HEK293 (cell line): ENCODE measurements around the gene TMEM202.

Experiments used
- CTCF ChIA-PET: fragments of 350-600 bp; formaldehyde crosslinking; extraction: SDS; loops from one replicate; lab custom pipeline; 2021; ENCODE audit warnings: antibody characterized with exemption; lab: Yijun Ruan, JAX
- POLR2A ChIA-PET: fragments of 300-600 bp; formaldehyde crosslinking; extraction: SDS; loops from one replicate; lab custom pipeline; 2020; ENCODE audit warnings: antibody characterized with exemption, inconsistent platforms; lab: Yijun Ruan, JAX
- H3K27ac ChIP-seq: fragments of 200-500 bp; sonication (Bioruptor generic); 2 replicates; pipeline ENCODE4 v1.5.1; 2014; ENCODE audit warnings: low read depth, low read length, control low read depth, inconsistent platforms; ENCODE audit errors: extremely low read depth
- H3K36me3 ChIP-seq, 2 experiments: fragments of 200-500 bp in 1 of 2; sonication (Bioruptor generic) in 1 of 2; 1 replicate in 1 of 2; 2 replicates in 1 of 2; pipeline ENCODE4 v1.5.1; 2014 to 2017; ENCODE audit warnings: inconsistent platforms in 2 of 2, low read length in 2 of 2; ENCODE audit not compliant: control insufficient read depth in 2 of 2, insufficient read depth in 1 of 2
- H3K4me1 ChIP-seq: fragments of 200-500 bp; sonication (Bioruptor generic); 2 replicates; pipeline ENCODE4 v1.5.1; 2014; ENCODE audit warnings: mild to moderate bottlenecking, low read length, inconsistent platforms; ENCODE audit not compliant: control insufficient read depth, insufficient read depth
- H3K4me3 ChIP-seq: 2 replicates; pipeline ENCODE4 v1.5.1; 2011; ENCODE audit warnings: low read depth, mild to moderate bottlenecking, control low read depth, low read length, moderate library complexity
- H3K9me3 ChIP-seq: fragments of 200-500 bp; sonication (Bioruptor generic); 2 replicates; pipeline ENCODE4 v1.5.1; 2014; ENCODE audit warnings: low read depth, low read length, inconsistent platforms; ENCODE audit not compliant: control insufficient read depth, insufficient read depth
- BCL11A ChIP-seq: fragments of 450-650 bp; formaldehyde crosslinking; IDR thresholded peaks from 2 replicates; pipeline ENCODE4 v1.5.1; 2016; ENCODE audit warnings: low read depth, missing biosample characterization, missing genetic modification characterization
- GLI2 ChIP-seq: fragments of 450-650 bp; formaldehyde crosslinking; IDR thresholded peaks from 2 replicates; pipeline ENCODE4; 2017; ENCODE audit warnings: missing biosample characterization, missing genetic modification characterization, low read depth, borderline replicate concordance
- HOXD13 ChIP-seq: sonication (generic); formaldehyde crosslinking; IDR thresholded peaks from 2 replicates; pipeline ENCODE4 v1.8.0; 2022; ENCODE audit warnings: missing genetic modification reagents, borderline replicate concordance
- INSM2 ChIP-seq: fragments of 450-650 bp; formaldehyde crosslinking; IDR thresholded peaks from 2 replicates; pipeline ENCODE4 v1.5.1; 2016; ENCODE audit warnings: missing biosample characterization, missing genetic modification characterization
- PATZ1 ChIP-seq: fragments of 450-650 bp; formaldehyde crosslinking; IDR thresholded peaks from 2 replicates; pipeline ENCODE4 v1.5.1; 2016; ENCODE audit warnings: missing biosample characterization, missing genetic modification characterization
- PRDM6 ChIP-seq: fragments of 450-650 bp; formaldehyde crosslinking; IDR thresholded peaks from 2 replicates; pipeline ENCODE4 v1.5.1; 2017; ENCODE audit warnings: missing biosample characterization, missing genetic modification characterization
- SCRT1 ChIP-seq: fragments of 450-650 bp; formaldehyde crosslinking; IDR thresholded peaks from 2 replicates; pipeline ENCODE4 v1.5.1; 2016; ENCODE audit warnings: missing biosample characterization, missing genetic modification characterization, borderline replicate concordance
- SCRT2 ChIP-seq: fragments of 450-650 bp; formaldehyde crosslinking; IDR thresholded peaks from 2 replicates; pipeline ENCODE4 v1.5.1; 2016; ENCODE audit warnings: missing biosample characterization, missing genetic modification characterization
- WT1 ChIP-seq: fragments of 450-650 bp; formaldehyde crosslinking; IDR thresholded peaks from 2 replicates; pipeline ENCODE4 v1.5.1; 2016; ENCODE audit warnings: missing biosample characterization, missing genetic modification characterization
- ZBTB21 ChIP-seq: fragments of 450-650 bp; formaldehyde crosslinking; IDR thresholded peaks from 2 replicates; pipeline ENCODE4 v1.5.1; 2017; ENCODE audit warnings: missing biosample characterization, missing genetic modification characterization
- ZNF133 ChIP-seq: fragments of 450-650 bp; formaldehyde crosslinking; IDR thresholded peaks from 2 replicates; pipeline ENCODE4 v1.5.1; 2016; ENCODE audit warnings: missing biosample characterization, missing genetic modification characterization
- ZNF223 ChIP-seq: fragments of 450-650 bp; formaldehyde crosslinking; IDR thresholded peaks from 2 replicates; pipeline ENCODE4 v1.5.1; 2016; ENCODE audit warnings: missing biosample characterization, missing genetic modification characterization
- ZNF24 ChIP-seq: fragments of 450-650 bp; formaldehyde crosslinking; IDR thresholded peaks from 2 replicates; pipeline ENCODE4 v1.5.1; 2016; ENCODE audit warnings: missing biosample characterization, missing genetic modification characterization
- ZNF248 ChIP-seq: fragments of 450-650 bp; formaldehyde crosslinking; IDR thresholded peaks from 2 replicates; pipeline ENCODE4 v1.5.1; 2017; ENCODE audit warnings: missing biosample characterization, missing genetic modification characterization
- ZNF266 ChIP-seq: fragments of 450-650 bp; formaldehyde crosslinking; IDR thresholded peaks from 2 replicates; pipeline ENCODE4 v1.5.1; 2016; ENCODE audit warnings: missing biosample characterization, missing genetic modification characterization, low read depth
- ZNF324 ChIP-seq: fragments of 450-650 bp; formaldehyde crosslinking; IDR thresholded peaks from 2 replicates; pipeline ENCODE4 v1.5.1; 2016; ENCODE audit warnings: missing biosample characterization, missing genetic modification characterization
- ZNF404 ChIP-seq: fragments of 450-650 bp; formaldehyde crosslinking; IDR thresholded peaks from 2 replicates; pipeline ENCODE4 v1.5.1; 2017; ENCODE audit warnings: missing biosample characterization, missing genetic modification characterization
- ZNF501 ChIP-seq: fragments of 450-650 bp; formaldehyde crosslinking; IDR thresholded peaks from 2 replicates; pipeline ENCODE4 v1.5.1; 2016; ENCODE audit warnings: missing biosample characterization, missing genetic modification characterization
- ZNF513 ChIP-seq: fragments of 450-650 bp; IDR thresholded peaks from 2 replicates; pipeline ENCODE4 v1.5.1; 2018; ENCODE audit warnings: missing biosample characterization, missing genetic modification characterization
- ZNF555 ChIP-seq: fragments of 450-650 bp; formaldehyde crosslinking; conservative IDR thresholded peaks from 2 replicates; pipeline ENCODE4 v1.5.1; 2017; ENCODE audit warnings: missing biosample characterization, mild to moderate bottlenecking, missing genetic modification characterization, inconsistent platforms
- ZNF558 ChIP-seq: fragments of 450-650 bp; formaldehyde crosslinking; IDR thresholded peaks from 2 replicates; pipeline ENCODE4 v1.5.1; 2016; ENCODE audit warnings: missing biosample characterization, missing genetic modification characterization
- ZNF561 ChIP-seq: fragments of 450-650 bp; IDR thresholded peaks from 2 replicates; pipeline ENCODE4 v1.5.1; 2018; ENCODE audit warnings: missing biosample characterization, missing genetic modification characterization, borderline replicate concordance
- ZNF654 ChIP-seq: fragments of 450-650 bp; formaldehyde crosslinking; IDR thresholded peaks from 2 replicates; pipeline ENCODE4 v1.5.1; 2016; ENCODE audit warnings: low read depth, missing biosample characterization, missing genetic modification characterization
- ZNF701 ChIP-seq: fragments of 450-650 bp; formaldehyde crosslinking; IDR thresholded peaks from 2 replicates; pipeline ENCODE4 v1.5.1; 2016; ENCODE audit warnings: missing biosample characterization, missing genetic modification characterization
- ZNF707 ChIP-seq: fragments of 450-650 bp; formaldehyde crosslinking; IDR thresholded peaks from 2 replicates; pipeline ENCODE4 v1.5.1; 2016; ENCODE audit warnings: missing biosample characterization, missing genetic modification characterization
- ZNF76 ChIP-seq: fragments of 450-650 bp; formaldehyde crosslinking; IDR thresholded peaks from 2 replicates; pipeline ENCODE4; 2016; ENCODE audit warnings: low read depth, missing biosample characterization, missing genetic modification characterization, borderline replicate concordance
- ZSCAN4 ChIP-seq: fragments of 450-650 bp; formaldehyde crosslinking; IDR thresholded peaks from 2 replicates; pipeline ENCODE4 v1.5.1; 2017; ENCODE audit warnings: missing biosample characterization, missing genetic modification characterization

The TMEM202 gene

GRCh38 chr15:72398648-72399047 is 543 bp downstream of the TMEM202 start:
- no peak overlapping the region for H3K4me3 ChIP-seq
- H3K9me3 ChIP-seq = no peaks in the 10 kb centered on the region
- TF ChIP-seq SCRT2 (tag by site-specific recombination) (no peak), ZNF707 (tag by site-specific recombination) (no peak), ZNF223 (no peak), SCRT1 (tag by site-specific recombination) (no peak), INSM2 (no peak), BCL11A (tag by site-specific recombination) (no peak), ZBTB21 (tag by site-specific recombination) (no peak)
- POLR2A ChIA-PET = no interaction called here
- H3K4me1 ChIP-seq = peaks cover 2% of the 10 kb centered on the region; the same call in 1 of the 2 replicates
- no peaks in the 10 kb centered on the region for H3K36me3 ChIP-seq
- CTCF ChIA-PET = no interaction called here
- H3K27ac ChIP-seq = no peak overlapping the region

- ChIA-PET POLR2A (no interaction called here), CTCF (interaction anchor here (0.7 kb wide), 1 partner anchor 353 kb away, joined by 3 read pairs; no protein-coding TSS in a partner anchor)
Observed at GRCh38 chr15:72402726-72403125, 4.6 kb downstream of the TMEM202 start.

GRCh38 chr15:72404356-72404755 is 6.3 kb downstream of the TMEM202 start:
- Histone ChIP-seq H3K4me3 (no peak overlapping the region), H3K4me1 (peaks cover 2% of the 10 kb centered on the region; the same call in 1 of the 2 replicates), H3K9me3 (no peaks in the 10 kb centered on the region), H3K27ac (no peak overlapping the region), H3K36me3 (no peaks in the 10 kb centered on the region)
- POLR2A ChIA-PET = interaction anchor here (1.4 kb wide), 1 partner anchor 29 kb away, joined by 5 read pairs; the partner anchor contains the start of gene HEXA
- CTCF ChIA-PET = interaction anchor here (0.7 to 1.0 kb wide), 4 partner anchors 11 to 139 kb away, joined by 3 to 4 read pairs (median 4); no protein-coding TSS in a partner anchor
- no peak for TF ChIP-seq ZNF513 (tag by site-specific recombination)
- no peak for TF ChIP-seq ZNF248 (tag by site-specific recombination)
- TF ChIP-seq ZSCAN4 (tag by site-specific recombination) = no peak
- no peak for TF ChIP-seq ZNF324
- TF ChIP-seq ZNF404 (tag by site-specific recombination) = no peak
- no peak for TF ChIP-seq PATZ1
- no peak for TF ChIP-seq GLI2 (tag by site-specific recombination)
- TF ChIP-seq WT1 = no peak
- no peak for TF ChIP-seq ZNF555
- TF ChIP-seq ZNF701 (tag by site-specific recombination) = no peak
- TF ChIP-seq ZNF24 = no peak
- no peak for TF ChIP-seq ZNF76
- TF ChIP-seq PRDM6 = no peak
- TF ChIP-seq ZNF558 (tag by site-specific recombination) = no peak

More at GRCh38 chr15:72402726-72403125, 4.6 kb downstream of the TMEM202 start:
- Histone ChIP-seq H3K36me3 (no peaks in the 10 kb centered on the region), H3K4me3 (no peak overlapping the region), H3K9me3 (no peaks in the 10 kb centered on the region), H3K27ac (no peak overlapping the region), H3K4me1 (peaks cover 2% of the 10 kb centered on the region; the same call in 1 of the 2 replicates)
- no peak for TF ChIP-seq ZNF561 (tag by site-specific recombination)
- TF ChIP-seq ZNF133 (tag by site-specific recombination) = no peak
- no peak for TF ChIP-seq ZNF501 (tag by site-specific recombination)
- no peak for TF ChIP-seq ZNF654
- no peak for TF ChIP-seq ZNF266 (tag by site-specific recombination)
- TF ChIP-seq HOXD13 (CRISPR knock-in tag) = no peak
